ENCODE results near the gene C5orf24. TPM values are rescaled to one million over a fixed set of nuclear protein-coding genes. Genes with fewer than 3 reads are reported as not detected.

Gene C5orf24
- total RNA-seq, 1 experiment from 2014 or later, result 61.4 TPM

- no peaks in the 10 kb centered on the region for H3K9me3 Mint-ChIP-seq (ENCODE audit: unreplicated experiment)
- H3K36me3 Mint-ChIP-seq (ENCODE audit: insufficient read depth, unreplicated experiment), result peaks cover 21% of the 10 kb centered on the region
- intact Hi-C loops (cut with micrococcal nuclease), result no loop called here
- H3K27ac Mint-ChIP-seq (ENCODE audit: low read depth, unreplicated experiment), result no peak overlapping the region
- H3K4me1 Mint-ChIP-seq (ENCODE audit: insufficient read depth, unreplicated experiment), result peaks cover 27% of the 10 kb centered on the region
- POLR2A ChIA-PET, result interaction anchor here (0.7 to 2.9 kb wide), 17 partner anchors 9 to 1980 kb away, joined by 3 to 32 read pairs (median 4); partner anchors contain the start of genes C5orf24, PCBD2 and SKP1
- TSS peak; percentile 64 for BruUV-seq (replicated peaks)
- peak overlapping the region; percentile 98 for H3K4me3 Mint-ChIP-seq (ENCODE audit: unreplicated experiment)
- no peaks in the 10 kb centered on the region for H3K27me3 Mint-ChIP-seq (ENCODE audit: insufficient read depth, unreplicated experiment)
- DNase-seq (ENCODE audit: unreplicated experiment), result peak; percentile 8
- CTCF ChIA-PET, result interaction anchor here (0.7 to 1.9 kb wide), 6 partner anchors 19 to 320 kb away, joined by 3 to 7 read pairs (median 4); partner anchors contain the start of gene PCBD2
- TF ChIP-seq, protein P1, sequence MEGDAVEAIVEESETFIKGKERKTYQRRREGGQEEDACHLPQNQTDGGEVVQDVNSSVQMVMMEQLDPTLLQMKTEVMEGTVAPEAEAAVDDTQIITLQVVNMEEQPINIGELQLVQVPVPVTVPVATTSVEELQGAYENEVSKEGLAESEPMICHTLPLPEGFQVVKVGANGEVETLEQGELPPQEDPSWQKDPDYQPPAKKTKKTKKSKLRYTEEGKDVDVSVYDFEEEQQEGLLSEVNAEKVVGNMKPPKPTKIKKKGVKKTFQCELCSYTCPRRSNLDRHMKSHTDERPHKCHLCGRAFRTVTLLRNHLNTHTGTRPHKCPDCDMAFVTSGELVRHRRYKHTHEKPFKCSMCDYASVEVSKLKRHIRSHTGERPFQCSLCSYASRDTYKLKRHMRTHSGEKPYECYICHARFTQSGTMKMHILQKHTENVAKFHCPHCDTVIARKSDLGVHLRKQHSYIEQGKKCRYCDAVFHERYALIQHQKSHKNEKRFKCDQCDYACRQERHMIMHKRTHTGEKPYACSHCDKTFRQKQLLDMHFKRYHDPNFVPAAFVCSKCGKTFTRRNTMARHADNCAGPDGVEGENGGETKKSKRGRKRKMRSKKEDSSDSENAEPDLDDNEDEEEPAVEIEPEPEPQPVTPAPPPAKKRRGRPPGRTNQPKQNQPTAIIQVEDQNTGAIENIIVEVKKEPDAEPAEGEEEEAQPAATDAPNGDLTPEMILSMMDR (IDR thresholded peaks at IDR 0.05; ENCODE audit: unreplicated experiment), result no peak
These were observed 27.7 kb downstream of the C5orf24 start for GRCh38 chr5:134873494-134873893.

DNA sequence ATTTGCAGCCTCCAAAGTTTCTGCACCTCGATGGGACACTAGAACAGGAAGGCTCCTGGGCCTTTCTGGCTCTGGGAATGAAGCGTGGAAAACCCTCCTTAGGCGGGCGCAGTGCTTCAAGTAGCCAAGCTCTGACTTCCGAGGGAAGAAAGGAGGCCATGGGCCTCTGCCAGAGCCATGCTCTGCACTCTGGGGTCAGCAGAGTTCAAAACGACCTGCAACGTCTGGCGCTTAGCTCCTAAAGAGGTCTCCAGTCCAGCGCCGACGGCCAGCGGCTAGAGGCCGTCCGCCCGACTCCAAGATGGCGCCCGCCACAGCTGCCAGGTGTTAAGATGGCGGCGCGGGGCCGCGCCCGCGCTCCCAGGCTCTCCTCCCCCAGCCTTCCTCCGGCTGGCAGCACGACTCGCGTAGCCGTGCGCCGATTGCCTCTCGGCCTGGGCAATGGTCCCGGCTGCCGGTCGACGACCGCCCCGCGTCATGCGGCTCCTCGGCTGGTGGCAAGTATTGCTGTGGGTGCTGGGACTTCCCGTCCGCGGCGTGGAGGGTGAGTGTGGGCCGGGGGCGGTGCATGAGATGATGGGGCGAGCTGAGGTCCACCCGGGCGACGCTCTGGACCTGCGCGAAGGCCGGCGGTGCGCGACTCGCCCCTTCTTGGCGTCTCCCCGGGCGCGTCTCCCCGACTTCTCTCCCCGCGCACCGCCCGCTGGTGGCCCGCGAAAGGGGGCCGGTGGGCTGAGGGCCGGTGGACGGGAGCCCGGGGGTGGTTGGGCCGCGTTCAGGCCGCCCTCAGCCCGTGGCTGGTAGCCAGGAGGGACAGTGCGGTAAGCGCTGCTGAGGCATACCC is 28.4 kb downstream of the C5orf24 start, which contains the start of gene TXNDC15:
TSS of gene TXNDC15 (plus strand) at position 385 of the 844 bp plus-strand sequence. CDS start at position 442, 57 bp downstream.
- Mint-ChIP-seq H3K4me3 (ENCODE audit: unreplicated experiment) (peak within 1 kb of the TSS; percentile 98), H3K27ac (ENCODE audit: low read depth, unreplicated experiment) (peak within 1 kb of the TSS; percentile 97), H3K4me1 (ENCODE audit: insufficient read depth, unreplicated experiment) (peaks cover 28% of the 10 kb centered on the region), H3K36me3 (ENCODE audit: insufficient read depth, unreplicated experiment) (peaks cover 21% of the 10 kb centered on the region), H3K9me3 (ENCODE audit: unreplicated experiment) (no peaks in the 10 kb centered on the region), H3K27me3 (ENCODE audit: insufficient read depth, unreplicated experiment) (no peaks in the 10 kb centered on the region)
- DNase-seq (ENCODE audit: unreplicated experiment), result peak; percentile 87
- ChIA-PET CTCF (interaction anchor here (0.5 to 1.9 kb wide), 6 partner anchors 25 to 1912 kb away, joined by 3 to 7 read pairs (median 4); partner anchors contain the start of gene PCBD2), POLR2A (interaction anchor here (0.7 to 2.9 kb wide), 18 partner anchors 9 to 1981 kb away, joined by 3 to 32 read pairs (median 4); partner anchors contain the start of genes C5orf24, PCBD2 and SKP1)
- no TSS peak for BruUV-seq (replicated peaks)
- intact Hi-C loops (cut with micrococcal nuclease), result loop anchor here (1.0 kb wide), 1 partner anchor 30 kb away; no protein-coding TSS in a partner anchor
- TF ChIP-seq, protein P1 (IDR thresholded peaks at IDR 0.05; ENCODE audit: unreplicated experiment), result no peak

GRCh38 chr5:134874831-134875655 is 29.3 kb downstream of the C5orf24 start:
- Mint-ChIP-seq H3K36me3 (ENCODE audit: insufficient read depth, unreplicated experiment) (peaks cover 21% of the 10 kb centered on the region), H3K4me1 (ENCODE audit: insufficient read depth, unreplicated experiment) (peaks cover 28% of the 10 kb centered on the region), H3K9me3 (ENCODE audit: unreplicated experiment) (no peaks in the 10 kb centered on the region), H3K4me3 (ENCODE audit: unreplicated experiment) (peak overlapping the region; percentile 98), H3K27ac (ENCODE audit: low read depth, unreplicated experiment) (peak overlapping the region; percentile 97), H3K27me3 (ENCODE audit: insufficient read depth, unreplicated experiment) (no peaks in the 10 kb centered on the region)
- intact Hi-C loops (cut with micrococcal nuclease), result loop anchor here (1.0 kb wide), 1 partner anchor 29 kb away; no protein-coding TSS in a partner anchor
- CTCF ChIA-PET, result interaction anchor here (0.7 to 1.9 kb wide), 3 partner anchors 26 to 30 kb away, joined by 3 to 5 read pairs (median 3); partner anchors contain the start of gene PCBD2
- DNase-seq (ENCODE audit: unreplicated experiment), result peak; percentile 79
- TF ChIP-seq, protein P1 (IDR thresholded peaks at IDR 0.05; ENCODE audit: unreplicated experiment), result no peak
- POLR2A ChIA-PET, result interaction anchor here (0.5 to 2.9 kb wide), 8 partner anchors 8 to 30 kb away, joined by 3 to 32 read pairs (median 16); partner anchors contain the start of genes C5orf24 and PCBD2
- BruUV-seq (replicated peaks), result TSS peak; percentile 44
